GM18870 (cell line): ENCODE data around the gene SLC10A7.

Source experiments
- ATAC-seq: cut with Tn5 transposase; IDR thresholded peaks from one replicate; pipeline ENCODE4 v1.9.1; 2021; ENCODE audit warnings: moderate library complexity; ENCODE audit not compliant: unreplicated experiment

SLC10A7 gene

GRCh38 chr4:146317783-146318182 lies 204.0 kb downstream of the SLC10A7 start:
- no peak for ATAC-seq

- ATAC-seq: no peak
These were observed 206.6 kb downstream of the SLC10A7 start for GRCh38 chr4:146315184-146315583.

GRCh38 chr4:146311238-146311970 lies 210.3 kb downstream of the SLC10A7 start:
- ATAC-seq: no peak

- peak; percentile 94 for ATAC-seq
These were observed 211.3 kb downstream of the SLC10A7 start for GRCh38 chr4:146310319-146311021.

GRCh38 chr4:146308951-146309350 lies 212.8 kb downstream of the SLC10A7 start:
- ATAC-seq: no peak

GRCh38 chr4:146302822-146303221 lies 218.9 kb downstream of the SLC10A7 start:
- ATAC-seq: no peak

- ATAC-seq: no peak
These were observed 222.1 kb downstream of the SLC10A7 start for GRCh38 chr4:146299607-146300006.

GRCh38 chr4:146294776-146295175 lies 227.0 kb downstream of the SLC10A7 start:
- no peak for ATAC-seq

- ATAC-seq: no peak
These were observed 229.2 kb downstream of the SLC10A7 start for GRCh38 chr4:146292508-146292907.

GRCh38 chr4:146291313-146291712 lies 230.4 kb downstream of the SLC10A7 start:
- no peak for ATAC-seq

- ATAC-seq: no peak
These were observed 233.5 kb downstream of the SLC10A7 start for GRCh38 chr4:146288193-146288592.

- ATAC-seq: no peak
These were observed 236.7 kb downstream of the SLC10A7 start for GRCh38 chr4:146285037-146285436.

GRCh38 chr4:146283758-146284651 lies 237.7 kb downstream of the SLC10A7 start:
- no peak for ATAC-seq

GRCh38 chr4:146282657-146283056 lies 239.1 kb downstream of the SLC10A7 start:
- ATAC-seq: no peak

GRCh38 chr4:146278986-146279385 lies 242.8 kb downstream of the SLC10A7 start:
- no peak for ATAC-seq

GRCh38 chr4:146275370-146275769 lies 246.4 kb downstream of the SLC10A7 start:
- ATAC-seq: no peak

- no peak for ATAC-seq
These were observed 247.0 kb downstream of the SLC10A7 start for GRCh38 chr4:146274774-146275173.

GRCh38 chr4:146273204-146273901 lies 248.4 kb downstream of the SLC10A7 start:
- peak; percentile 84 for ATAC-seq

- ATAC-seq: no peak
These were observed 250.3 kb downstream of the SLC10A7 start for GRCh38 chr4:146271466-146271865.

GRCh38 chr4:146269228-146269653 lies 252.5 kb downstream of the SLC10A7 start:
- peak; percentile 53 for ATAC-seq

GRCh38 chr4:146267826-146268225 lies 253.9 kb downstream of the SLC10A7 start:
- ATAC-seq: no peak
